GM21825 (cell line): Measurements from ENCODE around the gene GRID1.

Source experiments
- ATAC-seq: cut with Tn5 transposase; IDR thresholded peaks from one replicate; pipeline ENCODE4 v1.9.1; 2021; ENCODE audit warnings: mild to moderate bottlenecking, moderate library complexity; ENCODE audit not compliant: unreplicated experiment

Gene GRID1

DNA sequence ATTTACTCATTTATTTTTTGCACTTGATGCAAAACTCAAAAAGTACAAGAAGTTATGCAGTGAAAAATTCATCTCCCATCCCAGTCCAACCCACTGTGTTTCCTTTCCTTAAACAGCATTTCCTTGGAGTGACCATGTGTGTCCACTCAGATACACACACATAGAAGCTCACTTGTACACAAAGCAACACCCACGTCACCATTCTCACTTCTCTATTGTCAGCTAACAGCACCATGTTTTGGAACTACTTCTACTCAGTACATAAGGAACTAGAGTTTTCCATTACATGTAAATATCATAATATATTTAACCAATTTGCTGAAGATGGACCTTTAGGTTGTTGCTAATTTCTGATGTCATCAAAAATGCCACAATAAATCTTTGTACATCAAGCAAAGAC is 167.6 kb downstream of the GRID1 start:
- ATAC-seq: no peak

GRCh38 chr10:86198271-86198670 is 168.3 kb downstream of the GRID1 start:
- ATAC-seq: no peak

DNA sequence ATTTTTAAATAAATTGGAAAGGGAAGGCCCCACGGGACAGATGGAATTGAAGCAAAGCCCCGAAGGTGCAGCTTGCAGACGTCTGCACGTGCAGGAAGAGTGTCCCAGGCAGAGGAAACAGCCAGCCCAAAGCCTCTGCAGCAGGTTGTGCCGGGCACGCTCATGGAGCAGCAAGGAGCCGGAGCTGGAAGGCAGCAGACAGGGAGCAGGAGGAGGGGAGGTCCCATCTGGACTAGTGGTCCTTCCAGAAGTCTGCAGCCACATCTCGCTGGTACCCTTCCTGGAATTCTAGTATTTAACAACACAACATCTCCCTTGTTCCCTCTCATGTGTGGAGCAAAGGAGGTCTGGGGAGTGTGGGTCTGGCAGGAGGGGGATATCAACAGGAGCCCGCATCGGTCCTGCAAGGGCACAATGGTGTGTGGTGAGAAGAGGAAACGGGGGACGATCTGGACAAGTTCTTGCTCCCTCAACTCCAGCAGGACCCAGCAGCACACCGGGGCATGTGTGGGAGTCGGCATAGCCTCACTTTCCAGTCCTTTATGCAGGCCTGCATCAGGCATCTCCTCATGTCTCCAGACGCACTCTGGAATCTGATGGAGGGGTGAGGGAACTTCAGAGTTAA is 169.3 kb downstream of the GRID1 start:
- ATAC-seq: no peak

GRCh38 chr10:86195521-86196157 is 171.0 kb downstream of the GRID1 start:
- ATAC-seq: no peak

DNA sequence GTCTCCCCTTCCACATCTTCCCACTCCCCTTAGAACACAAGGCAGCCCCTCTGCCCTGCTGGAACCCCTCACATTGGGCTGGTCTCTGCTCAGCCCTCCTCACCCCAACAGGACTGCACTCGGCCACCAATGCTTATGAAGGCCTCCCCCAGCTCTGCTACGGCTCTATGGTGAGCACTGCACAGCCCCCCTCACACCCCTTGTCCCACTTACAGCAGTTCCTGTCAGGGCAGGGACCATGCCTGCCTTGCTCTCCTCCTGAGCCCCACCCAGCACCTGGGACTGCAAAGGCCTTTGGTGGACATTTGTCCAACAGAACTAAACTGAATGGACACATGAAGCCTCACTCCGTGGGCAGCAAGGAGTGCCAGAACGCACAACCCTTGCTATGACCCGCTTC is 171.9 kb downstream of the GRID1 start:
- ATAC-seq: no peak

GRCh38 chr10:86193841-86194240 is 172.8 kb downstream of the GRID1 start:
- no peak for ATAC-seq

DNA sequence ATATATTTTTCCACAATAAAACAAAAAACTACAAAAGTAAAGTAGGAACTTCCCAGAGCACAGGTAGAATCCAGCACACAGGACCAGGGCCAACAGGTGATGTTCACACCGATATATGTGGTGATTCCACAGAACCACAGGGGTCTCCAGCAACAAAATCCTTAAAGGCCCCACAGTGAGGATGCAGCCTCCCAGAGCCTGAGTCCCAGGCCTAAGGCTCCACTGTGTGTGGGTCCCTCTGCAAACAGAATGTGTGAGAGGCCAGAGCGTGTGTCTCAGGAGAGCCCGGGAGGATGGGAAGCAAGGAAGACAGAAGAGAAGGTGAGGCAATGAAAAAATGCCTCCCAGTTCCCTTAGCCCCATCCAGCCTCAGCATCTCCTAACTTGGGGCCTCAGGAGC is 173.9 kb downstream of the GRID1 start:
- no peak for ATAC-seq

DNA sequence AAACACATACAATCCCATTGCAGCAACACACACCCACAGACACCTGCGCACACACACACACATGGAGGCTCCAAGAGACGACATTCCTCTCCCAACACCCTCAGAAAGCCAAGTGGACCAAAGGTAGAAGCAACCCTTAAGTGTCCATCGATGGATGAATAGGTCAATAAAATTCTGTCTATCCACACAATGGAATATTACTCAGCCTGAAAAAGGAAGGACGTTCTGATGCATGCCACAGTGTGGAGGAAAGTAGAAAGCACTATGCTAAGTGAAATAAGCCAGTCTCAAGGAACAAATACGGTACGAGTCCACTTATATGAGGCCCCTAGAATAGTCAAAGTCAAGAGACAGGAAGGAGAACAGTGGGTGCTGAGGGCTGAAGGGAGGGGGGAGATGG is 174.4 kb downstream of the GRID1 start:
- ATAC-seq: no peak

DNA sequence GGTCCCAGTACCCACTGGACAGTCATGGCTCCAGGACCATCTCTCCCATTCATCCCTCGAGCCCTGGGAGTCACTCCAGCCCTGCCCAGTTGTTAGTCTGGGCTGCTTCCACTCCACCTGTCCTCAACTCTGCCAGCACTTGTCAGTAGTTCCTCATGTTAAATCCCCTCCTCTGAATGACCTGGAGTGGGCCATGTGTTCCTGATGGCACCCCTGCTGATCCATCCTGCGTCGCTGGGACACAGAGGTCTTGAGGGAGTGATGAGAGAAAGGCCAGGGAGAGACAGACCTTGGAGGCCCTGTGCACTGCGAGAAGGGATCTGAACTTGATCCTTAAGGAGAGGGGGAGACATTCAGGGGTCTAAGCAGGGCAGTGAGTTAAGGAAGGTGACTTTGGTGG is 174.9 kb downstream of the GRID1 start:
- no peak for ATAC-seq

- ATAC-seq: no peak
Measured at GRCh38 chr10:86191166-86191565, 175.4 kb downstream of the GRID1 start.

- ATAC-seq: no peak
Measured at GRCh38 chr10:86190291-86190690, 176.3 kb downstream of the GRID1 start.

GRCh38 chr10:86189891-86190290 is 176.7 kb downstream of the GRID1 start:
- ATAC-seq: no peak

DNA sequence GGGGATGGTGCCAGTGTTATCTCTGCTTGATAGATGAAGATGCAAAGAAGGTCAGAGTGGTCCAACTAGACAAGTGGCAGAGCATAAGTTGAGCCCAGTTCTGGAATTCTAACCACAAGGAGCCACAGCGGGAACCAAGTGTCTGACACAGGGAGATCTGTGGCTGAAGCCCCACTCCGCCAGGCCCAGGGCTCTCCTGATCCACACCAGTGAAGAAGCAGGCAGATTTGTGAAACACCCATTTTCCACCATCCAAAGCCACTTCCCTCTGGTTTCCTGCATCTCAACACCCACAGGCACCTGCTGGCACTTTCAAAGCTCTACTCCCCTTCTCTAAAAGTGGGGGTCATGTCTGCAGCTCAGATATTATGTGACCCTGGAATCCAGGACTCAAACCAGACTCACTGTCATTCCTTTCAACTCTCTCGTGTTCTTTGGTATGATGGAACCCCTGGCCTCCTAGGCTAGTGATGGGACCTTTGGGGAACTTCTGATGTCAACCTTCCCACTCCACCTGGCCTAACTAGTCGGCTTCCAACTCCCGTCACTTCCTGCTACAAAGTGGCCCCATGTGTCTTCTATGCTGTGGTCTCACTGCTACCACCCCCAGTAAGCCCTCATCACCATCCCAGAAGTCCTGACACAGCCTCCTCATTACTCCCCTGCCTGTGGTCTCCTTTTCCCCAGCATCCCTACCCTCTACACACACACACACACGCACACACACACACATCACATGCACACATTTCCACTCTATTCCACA is 177.6 kb downstream of the GRID1 start:
- ATAC-seq: no peak

DNA sequence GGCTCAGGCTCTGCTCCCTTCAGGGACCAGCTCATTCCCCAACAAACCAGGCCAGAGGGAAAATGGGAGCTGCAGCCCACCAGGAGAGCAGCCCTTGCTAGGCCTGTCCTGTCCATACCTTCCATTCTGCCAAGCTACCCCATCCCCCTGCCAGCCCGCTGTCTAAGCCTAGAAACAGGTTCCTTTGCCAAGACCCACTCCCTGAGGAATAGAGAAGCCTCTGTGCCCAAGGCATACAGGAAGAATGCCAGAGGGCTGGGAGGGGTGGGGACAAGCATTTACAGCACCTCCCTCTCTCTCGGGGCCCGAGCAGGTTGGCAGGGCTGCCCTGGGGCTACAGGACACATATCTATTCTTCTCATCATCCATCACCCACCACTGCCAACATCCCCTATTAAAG is 178.3 kb downstream of the GRID1 start:
- no peak for ATAC-seq

GRCh38 chr10:86187499-86188239 is 178.9 kb downstream of the GRID1 start:
- ATAC-seq: no peak

DNA sequence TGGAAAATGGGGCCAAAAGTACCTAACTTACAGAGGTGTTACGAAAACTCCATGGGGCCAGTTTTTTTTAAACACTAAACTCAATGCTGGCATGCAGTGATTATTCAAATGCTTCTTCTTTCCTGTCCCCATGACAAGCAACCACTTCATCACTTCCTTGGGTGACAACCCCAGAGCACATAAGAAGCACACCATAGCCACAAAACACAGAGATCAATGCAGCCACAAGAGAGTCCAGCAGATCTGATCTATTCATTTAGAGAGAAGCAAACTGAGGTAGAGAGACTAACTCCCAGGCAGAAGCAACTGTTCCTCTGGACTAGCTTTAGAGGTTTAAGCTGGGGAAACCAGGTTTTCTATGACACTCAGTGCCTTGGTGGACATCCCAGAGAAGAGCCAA is 180.0 kb downstream of the GRID1 start:
- no peak for ATAC-seq

DNA sequence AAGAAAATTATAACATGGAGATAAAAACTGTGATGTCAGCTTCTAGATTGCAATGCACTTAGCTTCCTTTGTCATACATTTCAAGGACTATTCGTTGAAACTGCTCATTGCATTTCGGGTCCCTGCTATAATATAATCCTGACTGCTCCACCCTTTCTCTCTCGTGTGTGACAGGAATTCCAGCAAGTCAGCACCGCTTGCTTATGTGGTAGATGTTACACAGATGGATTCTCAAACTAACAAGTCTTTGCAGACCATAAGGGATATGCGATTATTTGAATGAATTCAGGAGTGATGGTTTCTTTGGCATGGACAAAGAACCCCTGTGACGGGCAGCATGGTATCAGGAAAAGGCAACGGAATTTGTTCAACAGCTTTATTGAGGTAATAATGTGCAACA is 184.0 kb downstream of the GRID1 start:
- ATAC-seq: no peak

DNA sequence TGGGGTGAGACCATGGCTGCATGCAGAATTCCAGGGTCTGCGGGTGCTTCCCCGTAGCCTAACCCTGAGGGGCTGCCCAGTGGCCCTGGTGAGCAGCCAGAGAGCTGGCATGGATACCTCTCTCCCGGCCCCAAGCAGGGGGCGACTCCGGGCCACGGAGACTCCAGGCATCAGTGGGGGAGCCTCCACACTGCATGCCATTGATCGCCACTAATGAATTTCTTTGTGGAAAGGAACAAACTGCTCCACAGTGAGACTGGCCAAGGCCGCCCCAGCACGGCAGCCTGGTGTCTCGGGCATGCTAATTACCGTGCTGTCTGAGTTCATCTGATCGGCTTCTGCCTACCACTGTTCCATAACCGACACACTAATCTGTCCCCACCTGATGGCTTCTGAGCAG is 184.4 kb downstream of the GRID1 start:
- ATAC-seq: no peak

DNA sequence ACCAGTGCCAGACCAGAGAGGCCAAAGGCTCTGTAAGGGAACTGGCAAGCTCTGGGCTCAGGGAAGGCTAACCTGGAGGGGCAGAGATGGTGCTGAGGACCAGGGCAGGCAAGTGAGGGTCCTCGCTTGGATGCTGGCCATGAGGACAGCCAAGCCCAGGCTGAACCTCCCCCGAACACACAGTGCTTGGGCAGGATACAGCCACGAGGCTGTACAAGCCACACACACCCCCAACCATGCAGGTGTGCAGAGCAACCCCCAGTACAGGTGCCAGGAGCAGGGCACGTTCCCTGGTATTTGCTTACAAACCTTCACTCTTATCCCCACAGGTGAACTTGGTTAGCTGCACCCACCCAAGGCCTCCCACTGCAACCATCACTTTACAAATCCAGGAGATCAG is 185.7 kb downstream of the GRID1 start:
- no peak for ATAC-seq

- ATAC-seq: no peak
Measured at GRCh38 chr10:86179961-86180360, 186.6 kb downstream of the GRID1 start.

- ATAC-seq: no peak
Measured at GRCh38 chr10:86179153-86179524, 187.5 kb downstream of the GRID1 start.
